ENCODE data around the gene CREB5.
A peak's percentile ranks its signal among the peaks of the same experiment; 100 is the strongest.

The CREB5 gene

DNA sequence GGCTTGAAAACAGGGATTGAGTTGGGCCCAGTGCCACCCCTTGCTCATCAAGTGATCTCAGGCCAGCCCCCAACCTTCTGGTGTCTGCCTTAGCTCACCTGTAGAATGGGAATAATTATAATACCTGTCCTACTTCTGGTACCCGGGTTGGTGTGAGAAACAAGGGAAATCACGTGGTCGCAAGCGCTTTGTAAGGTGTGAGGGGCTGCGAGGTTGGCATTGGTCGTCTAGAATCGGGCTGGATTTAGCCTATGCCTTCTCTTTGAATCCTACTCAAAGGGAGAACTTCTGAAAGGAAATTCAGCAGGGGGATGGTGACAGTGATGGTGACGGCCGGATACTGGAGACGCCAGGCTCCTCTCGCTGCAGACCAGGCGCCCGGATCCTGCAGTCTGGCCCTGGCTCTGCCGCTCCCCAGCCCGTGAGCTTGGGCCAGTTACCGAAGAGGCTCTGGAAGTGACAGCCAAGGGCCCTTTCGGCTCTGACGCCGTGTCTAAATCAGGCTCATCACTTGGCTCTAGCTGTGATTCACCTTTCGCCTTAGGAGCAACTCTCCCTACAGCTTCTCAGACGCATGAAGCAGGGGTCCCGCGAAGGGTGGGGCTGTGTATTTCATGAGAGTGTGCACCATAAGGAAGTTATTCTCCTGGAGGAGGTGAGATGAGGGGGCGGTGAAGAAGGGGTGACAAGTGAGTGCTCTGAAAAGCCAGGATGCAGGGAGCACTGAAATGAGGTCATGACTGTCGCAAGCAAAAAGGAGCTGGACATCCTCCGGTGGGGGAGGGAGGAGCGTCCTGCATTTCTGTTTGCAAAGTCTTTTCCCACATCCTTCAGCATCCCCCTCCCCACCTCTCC is 4.0 kb upstream of the CREB5 start:
- DNase-seq, result no peak

DNA sequence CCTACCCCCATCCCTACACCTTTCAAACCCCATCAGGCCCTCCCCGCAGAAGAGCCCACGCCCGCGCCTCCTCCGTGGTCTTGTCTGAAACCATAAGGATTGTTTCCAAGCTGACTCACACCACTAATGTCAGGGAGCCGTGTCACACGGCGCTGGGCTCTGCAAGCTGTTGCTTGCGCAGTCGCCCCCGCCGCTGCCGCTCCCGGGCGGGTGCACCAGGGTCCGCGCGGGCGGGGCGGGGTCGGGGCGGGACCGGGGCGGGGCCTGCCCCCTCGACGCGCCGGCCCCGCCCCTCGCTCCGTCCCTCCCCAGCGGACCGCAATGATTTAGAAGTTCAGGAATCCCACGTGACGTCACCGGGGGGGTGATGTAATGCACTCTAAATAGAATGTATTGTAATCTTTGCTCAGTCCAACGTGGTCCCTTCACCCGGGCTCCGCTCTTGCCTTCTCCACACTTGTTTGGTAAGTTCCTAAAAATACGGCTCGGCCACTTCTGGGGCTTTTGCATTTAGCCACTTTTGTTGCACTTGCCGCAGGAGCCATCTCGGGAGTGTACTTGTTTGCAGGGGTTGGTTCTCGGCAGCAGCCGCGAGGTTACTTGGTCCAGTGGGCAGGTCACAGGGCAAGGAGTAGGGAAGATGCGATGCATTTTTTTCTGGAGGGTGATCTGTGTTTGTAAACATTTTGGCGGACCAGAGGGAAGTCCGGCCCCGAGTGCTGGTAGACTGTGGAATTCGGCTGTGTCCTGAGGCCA is 3.2 kb upstream of the CREB5 start:
- peak; percentile 74 for DNase-seq

DNA sequence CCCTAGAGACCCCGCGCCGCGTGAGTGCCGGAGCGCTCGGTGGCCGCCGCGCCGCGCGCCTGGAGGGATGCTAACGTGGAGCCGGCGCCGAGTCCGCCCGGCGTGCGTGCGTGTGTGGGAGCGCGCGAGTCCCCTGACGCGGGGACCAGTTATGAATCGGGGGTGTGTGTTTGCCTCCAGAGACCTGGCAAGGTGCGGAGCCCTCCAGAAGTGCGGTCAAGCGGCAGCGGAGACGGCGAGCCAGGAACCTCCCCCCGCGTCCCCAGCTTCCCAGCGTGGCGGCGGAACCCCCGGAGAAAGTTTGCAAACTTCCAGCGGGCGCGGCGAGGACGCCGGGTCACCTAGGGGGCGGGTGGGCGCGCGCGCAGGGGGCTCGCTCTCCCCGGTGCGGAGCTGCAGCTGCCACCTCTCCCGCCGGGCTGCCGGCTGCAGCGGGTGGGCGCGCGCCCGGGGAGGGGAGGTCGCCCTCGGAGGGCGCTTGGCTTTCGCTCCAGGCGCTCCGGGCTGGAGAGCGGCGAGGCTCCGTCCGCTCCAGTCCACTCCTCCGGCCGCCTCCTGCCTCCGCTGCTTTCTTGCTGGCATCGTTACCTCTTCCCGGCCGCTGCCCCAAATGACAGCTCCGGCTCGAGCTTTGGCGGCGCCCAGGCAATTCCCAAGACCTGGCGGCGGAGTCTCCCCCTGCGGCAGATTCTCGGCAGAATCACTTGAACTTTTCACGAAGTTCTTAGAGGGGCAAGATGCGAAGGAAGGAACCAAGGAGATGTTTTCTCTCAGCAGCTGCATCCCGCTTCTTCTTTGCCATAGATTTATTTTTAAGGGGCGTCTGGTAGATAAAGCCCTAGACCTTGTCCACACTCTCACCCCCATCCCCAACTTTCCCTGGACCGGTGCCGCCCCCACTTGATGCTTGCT is 2.3 kb upstream of the CREB5 start:
- DNase-seq, result no peak

DNA sequence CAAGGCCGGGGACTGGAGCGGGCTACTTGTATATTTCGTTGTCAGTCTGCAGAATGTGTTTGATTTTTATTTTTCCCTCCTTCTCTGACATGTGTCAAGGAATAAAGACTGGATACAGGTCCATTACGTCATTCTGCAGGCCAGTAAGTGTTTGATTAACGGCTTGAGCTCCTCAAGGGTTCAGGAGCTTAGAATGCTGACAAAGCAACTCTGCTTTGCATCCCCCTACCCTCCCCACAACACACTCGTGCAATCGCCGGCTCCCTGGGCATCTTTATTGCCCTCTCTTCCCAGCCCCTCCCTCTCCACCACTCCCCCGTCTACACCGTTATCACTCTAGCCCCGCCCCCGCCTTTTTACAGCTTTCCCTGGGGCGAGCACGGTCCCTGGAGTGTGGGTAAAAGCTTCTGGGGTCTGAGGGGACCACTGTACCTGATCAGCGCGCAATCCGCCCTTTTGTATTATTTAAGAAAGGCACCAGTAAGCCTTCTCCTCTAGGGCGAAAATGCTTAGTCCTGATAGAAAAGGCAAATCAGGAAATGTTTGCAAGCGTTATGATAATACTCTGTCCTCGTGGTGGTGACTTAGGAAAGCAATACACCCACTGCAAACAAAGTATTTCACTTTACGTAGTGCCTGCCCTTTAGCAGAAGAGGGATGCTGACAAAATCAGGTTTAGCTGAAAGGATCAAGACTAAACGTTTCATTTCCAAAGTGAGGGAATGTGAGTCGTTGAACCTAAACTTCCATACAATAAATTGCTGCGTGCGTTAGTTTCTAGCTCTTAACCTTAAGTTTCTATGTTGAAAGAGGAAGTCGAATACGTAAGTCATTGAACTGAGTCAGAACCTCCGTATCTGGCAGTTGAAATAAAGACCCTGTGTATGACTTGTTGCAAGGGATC is 1.4 kb upstream of the CREB5 start:
- peak; percentile 47 for DNase-seq

DNA sequence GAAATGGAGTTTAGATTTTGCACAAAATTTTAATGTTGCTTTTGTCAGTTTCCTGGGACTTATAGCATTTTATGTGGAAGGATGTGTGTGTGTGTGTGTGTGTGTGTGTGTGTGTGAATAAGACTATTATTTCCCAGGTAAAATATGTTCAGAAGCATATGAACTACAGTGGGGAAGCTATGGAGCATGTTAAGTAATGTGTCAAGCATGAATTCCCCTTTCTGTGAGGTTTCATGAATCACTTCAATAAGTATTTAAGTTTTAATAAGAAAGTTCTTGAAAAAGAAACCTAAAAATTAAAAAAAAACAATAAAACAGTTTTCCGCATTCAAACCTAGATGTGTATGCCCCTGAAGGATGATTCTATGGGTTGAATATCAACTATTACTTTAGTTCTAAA is 693 bp downstream of the CREB5 start:
- no peak for DNase-seq

DNA sequence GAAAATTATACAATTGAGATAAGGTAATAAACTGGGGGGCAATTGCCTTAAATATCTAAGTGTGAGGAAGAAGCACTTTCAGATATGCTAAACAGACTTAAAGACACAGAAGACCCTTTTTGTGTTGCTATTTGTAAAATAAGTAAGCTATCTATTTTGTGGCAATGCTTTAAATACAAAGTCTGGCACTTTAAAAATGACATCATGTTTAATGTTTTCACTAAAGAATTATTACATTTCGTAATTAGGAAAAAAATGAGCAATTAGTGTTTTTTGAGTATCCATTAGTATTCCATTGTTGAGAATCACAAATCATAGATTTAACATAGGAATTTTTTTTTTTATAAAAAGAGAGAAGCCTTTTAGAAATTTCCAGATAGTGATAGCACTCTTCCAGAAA is 2.1 kb downstream of the CREB5 start:
- no peak for DNase-seq

DNA sequence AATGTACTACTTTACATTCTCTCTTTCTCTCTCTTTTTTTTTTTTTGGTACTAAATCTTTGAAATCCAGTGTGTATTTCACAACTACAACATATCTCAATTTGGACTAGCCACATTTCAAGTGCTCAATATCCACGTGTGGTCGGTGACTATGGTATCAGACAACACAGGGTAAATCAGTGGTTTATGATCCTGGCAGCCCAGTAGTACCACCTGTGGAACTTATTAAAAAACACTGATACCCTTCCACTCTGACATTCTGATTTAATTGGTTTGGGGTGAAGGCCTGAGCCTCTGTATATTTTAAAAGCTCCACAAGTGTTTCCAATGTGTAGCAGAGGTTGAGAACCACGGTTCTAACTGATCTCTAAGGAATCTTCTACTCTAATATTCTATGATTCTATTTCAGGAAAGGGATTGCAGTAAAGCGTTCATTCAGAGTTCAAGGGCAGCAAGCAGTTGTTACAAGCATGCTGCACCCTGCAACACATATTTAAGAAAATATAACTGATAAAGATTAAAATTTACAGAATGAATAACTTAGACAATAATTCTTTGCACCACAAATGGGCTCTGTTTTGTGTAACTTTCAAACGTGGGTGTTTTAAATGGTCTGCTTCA is 5.1 kb downstream of the CREB5 start:
- DNase-seq, result no peak

DNA sequence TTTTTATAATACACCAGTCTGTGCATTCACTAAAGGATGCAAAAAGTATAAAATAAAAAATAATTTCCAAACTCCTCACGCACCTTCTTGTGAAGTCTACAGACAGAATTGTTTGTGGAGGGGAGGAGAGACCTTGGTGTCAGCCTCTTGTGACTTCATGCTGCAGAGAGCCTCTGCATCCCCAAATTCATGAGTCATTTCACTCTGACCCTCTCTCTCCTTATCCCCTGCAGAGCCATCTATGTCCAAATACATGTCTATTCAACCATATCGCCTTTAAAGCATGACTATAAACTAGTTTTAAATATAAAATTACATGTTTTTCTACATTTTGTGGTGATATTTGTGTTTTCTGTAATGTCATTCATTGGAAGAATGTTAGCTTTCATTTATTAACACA is 6.0 kb downstream of the CREB5 start:
- DNase-seq, result no peak

DNA sequence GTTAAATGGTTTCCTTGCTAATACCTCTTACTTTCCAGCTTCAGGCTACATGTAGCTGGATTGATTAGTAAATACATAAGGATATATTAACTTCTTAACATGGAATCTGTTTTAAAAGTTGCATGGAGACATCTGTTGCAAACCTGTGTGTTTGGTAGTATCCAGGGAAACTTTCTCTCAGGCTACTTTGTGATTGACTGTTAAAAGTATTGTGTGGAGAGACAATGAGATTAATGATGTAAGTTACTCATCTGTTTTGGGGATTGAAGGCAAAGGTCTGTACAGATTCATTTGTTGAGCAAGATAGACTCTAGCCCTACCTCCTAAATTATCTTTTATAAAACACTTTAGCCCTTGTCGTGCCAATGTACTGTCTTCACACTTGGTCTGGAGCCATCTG is 6.6 kb downstream of the CREB5 start:
- DNase-seq, result no peak

DNA sequence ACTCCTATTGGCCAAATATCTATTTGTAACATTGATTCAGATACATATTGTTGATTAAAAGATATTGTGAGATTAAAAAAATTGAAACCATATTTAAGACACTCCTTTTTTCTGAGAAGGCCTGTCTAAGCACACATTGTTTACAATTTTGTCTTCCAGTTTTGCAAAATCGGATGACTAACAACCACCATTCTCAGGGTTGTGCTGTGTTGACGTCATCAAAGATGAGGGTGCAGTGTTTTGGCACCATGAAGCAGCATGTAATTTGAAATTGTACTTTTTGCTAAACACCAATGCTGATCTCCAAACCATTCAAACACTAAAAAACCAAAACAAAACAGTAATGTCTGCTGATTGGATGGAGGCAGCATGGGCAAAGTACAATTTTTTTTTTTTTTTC is 7.4 kb downstream of the CREB5 start:
- DNase-seq, result no peak

DNA sequence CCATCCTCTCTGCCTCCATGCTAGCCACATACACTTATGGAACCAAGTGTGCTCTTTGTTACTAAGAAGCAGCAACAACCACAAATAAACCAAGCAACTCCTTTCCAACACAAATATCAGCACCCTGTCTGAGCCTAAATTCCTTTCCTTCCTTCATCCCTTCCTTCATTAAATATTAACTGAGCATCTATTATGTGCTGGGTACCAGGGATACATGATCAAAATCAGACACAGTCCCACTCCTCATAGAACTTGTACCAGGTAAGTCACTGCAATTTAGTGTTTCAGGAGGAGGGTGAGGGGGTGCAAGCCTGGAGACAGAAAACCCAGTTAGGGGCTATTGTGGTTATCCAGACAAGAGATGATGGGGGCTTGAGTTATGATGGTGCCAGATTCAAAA is 10.8 kb downstream of the CREB5 start:
- DNase-seq, result no peak

DNA sequence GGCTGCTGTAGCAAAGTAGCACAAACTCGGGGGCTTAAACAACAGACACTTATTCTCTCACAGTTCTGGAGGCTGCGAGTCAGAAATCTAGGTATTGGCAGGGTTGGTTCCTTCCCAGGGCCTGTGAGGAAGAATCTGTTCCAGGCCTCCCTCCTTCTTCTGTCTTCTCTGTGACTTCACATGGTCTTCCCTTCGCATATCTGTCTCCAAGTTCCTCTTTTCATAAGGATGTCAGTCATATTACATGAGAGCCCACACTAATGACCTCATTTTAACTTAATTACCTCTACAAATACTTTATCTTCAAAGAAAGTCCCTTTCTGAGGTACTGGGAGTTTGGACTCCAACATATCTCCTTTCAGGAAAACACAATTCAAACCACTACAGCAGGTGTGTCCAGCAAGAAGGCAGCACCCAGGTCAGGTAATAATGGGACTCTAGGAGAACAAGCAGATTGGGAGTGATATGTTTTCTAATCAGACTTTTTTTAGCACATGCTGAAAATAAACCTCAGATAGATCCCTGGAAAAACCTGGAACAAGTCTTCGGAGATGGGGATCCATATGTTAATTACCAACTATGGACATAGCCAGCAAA is 11.7 kb downstream of the CREB5 start:
- peak; percentile 31 for DNase-seq

DNA sequence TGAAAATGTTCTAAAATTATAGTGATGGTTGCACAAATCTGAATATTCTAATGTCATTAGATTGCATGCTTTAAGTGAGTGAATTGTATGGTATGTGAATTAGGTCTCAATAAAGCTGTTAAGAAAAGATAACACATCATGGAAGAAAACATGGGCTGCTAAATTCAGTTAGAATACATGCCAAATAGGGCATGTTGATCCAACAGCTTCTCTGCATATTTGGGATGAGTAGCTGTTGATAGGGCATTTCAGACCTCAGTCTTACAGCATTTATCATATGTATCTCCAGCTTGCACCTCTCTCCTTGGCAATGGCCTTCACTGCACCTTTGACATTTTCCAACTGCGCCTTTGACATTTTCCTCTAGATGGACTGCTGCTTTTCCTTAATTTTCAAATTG is 13.2 kb downstream of the CREB5 start:
- DNase-seq, result no peak

DNA sequence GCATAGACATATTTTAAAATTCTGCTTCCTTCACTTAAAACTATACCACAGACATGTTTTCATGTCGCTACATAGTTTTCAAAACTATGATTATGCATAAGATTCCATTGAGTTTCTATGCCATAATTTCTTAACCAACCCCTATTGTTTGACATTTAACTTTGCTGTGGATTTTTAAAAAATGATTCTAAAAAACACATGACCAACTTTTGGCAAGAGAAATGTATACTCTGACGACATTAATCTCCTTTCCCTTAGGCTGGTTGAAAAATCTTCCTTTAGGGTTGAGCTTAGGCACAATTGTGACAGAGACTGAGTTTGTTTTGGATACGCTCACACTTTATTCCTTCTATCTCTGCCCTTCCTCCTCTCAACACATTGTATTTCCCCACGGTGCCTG is 14.9 kb downstream of the CREB5 start:
- DNase-seq, result no peak

DNA sequence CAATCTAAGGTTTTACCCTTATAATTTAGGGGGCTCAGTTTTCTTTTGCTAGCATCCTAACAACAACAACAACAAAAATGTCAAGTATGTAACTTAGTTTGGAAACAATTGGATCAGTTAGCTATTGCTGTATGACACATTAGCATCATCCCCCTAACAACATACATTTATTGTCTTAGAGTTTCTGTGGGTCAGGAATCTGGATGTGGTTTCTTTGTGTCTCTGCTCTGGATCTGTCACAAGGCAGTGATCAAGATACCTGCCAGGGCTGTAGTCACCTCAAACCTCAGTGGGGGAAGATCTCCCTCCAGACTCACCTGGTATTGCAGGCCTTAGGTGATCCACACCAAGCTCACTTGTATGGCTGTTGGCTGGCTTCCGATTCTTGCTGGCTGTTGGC is 18.3 kb downstream of the CREB5 start:
- no peak for DNase-seq

DNA sequence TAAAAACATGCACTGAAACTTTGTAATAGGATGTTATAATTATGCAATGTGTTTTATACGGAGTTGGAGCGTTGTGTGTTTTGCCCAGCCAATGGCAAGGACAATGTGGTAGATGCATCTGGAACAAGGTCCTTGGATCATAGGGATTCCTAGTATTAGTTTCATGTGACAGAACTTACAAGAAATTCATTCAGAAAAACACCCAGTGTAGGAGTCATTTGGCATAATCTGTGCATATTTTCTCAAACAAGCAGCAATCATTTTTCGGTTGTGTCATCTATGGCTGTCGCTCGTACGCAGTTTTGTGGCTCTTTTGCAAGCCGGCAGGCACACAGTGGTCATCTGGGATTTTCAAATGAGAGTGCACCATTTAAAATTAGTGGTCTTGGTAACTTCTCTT is 19.8 kb downstream of the CREB5 start:
- no peak for DNase-seq

DNA sequence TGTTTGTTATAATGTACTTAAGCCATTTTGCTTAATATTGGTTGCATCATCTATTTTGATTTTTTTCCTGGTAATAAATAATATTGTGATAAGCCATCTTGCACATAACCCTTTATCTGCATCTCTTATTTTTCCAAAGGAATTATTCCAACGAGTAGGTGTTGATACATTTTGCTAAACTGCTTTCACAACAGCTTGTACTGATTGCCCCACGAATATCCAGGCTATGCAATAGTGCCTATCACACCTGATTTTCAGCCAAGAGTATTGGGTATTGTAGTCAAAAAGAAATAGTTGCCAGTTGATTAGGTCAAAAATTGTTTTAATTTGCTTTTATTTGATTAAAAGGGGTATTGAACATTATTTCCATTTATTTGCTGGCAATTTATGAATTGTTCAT is 20.7 kb downstream of the CREB5 start:
- DNase-seq, result no peak

DNA sequence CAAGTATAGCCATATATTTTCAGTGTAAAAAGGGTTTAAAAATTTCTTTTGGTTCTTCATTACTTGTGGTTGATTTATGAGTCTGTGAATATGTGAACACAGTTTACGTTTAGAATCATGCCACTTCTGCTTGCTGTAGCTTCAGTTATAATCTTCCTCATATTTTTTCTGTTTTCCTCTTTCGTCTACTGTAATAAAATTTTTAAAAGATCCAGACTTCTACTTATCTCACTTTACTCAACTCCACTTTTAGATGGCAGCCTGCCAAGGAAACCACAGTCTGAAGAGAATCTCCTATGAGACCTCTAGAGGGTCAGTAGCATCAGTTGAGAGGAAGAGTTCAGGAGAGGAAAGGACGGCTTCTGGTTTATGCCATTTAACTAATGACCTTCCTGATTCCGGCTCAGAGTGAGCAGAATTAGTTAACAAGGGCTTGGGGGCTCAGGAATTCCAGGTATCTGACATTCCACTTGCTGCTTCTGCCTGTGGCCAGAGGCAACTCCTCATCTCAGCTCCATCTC is 21.4 kb downstream of the CREB5 start:
- peak; percentile 87 for DNase-seq

DNA sequence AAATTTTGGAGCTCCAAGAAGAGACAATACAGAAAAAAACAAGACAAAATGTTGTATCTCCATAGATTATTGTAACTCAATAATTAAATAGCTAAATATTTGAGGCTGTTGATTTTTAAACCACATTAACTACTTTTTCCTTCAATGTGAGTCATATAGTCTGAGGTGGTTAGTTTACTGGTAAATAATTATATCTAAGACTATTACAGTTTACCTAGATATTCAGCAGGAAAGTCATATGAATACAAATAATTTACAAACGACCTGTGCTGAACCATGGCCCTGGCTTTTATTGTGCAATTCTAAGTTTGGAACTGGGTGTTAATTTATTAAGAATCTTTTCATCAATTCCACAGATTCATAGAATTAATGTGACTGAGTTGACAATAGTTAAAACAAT is 22.2 kb downstream of the CREB5 start:
- DNase-seq, result no peak

DNA sequence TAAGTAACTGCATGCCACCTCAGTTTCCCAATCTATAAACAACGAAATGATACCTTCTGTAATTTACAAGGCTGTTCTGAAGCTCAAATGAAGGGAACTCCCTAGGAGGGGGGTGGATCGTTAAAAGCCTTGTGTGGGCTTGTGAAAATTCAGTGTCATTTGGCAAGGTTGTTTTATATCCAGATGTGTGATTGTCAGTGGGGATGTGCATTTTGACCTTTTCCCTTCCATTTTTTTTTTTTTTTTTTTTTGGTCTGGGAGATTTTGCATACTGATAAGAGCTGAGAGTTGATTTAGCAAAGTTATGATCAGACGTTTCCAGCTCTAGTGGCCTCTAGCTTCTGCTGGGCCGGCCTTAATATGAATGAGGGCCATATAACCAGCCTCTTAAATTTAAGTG is 22.8 kb downstream of the CREB5 start:
- no peak for DNase-seq

DNA sequence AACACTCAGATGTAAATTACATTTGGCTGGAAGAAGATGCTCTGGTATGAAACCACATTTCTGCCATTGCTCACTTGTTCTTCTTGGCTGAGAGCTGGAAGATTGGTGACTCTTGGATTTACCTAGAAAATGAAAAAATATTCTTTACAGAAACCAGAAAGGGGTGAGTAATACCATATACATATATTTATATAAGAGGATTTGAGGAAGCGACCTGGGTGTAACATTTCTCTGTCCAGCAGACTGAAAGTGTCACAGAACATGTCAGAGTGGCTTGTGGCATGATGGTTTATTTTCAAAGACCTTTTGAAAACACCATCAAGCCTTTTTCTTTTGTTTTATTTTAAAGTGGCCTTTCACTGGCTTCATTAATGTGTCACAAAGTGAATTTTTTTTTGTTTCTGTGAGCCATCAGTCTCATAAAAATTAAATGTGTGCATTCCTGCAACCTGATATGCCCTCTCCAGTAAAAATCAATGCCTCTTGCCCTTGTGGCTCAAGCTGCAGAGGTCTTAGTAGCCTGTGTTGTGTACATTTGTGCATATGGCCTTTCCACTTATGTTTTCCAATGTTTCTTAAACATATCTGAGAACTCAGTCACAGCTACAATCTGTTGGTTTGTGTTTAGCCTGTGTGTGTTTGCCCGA is 23.5 kb downstream of the CREB5 start:
- no peak for DNase-seq

Data from hematopoietic multipotent progenitor cell treated with erythropoietin and hydrocortisone succinate and interleukin-3 and kit ligand, for 6 days (in vitro differentiated cells).